Measurements from ENCODE around the gene ANKS3. TPM values are rescaled to one million over a fixed set of nuclear protein-coding genes. Genes with fewer than 3 reads are reported as not detected.

The ANKS3 gene
- total and polyA plus RNA-seq, 7 donors, result 5.2 to 15.0 (median 9.1) TPM

DNA sequence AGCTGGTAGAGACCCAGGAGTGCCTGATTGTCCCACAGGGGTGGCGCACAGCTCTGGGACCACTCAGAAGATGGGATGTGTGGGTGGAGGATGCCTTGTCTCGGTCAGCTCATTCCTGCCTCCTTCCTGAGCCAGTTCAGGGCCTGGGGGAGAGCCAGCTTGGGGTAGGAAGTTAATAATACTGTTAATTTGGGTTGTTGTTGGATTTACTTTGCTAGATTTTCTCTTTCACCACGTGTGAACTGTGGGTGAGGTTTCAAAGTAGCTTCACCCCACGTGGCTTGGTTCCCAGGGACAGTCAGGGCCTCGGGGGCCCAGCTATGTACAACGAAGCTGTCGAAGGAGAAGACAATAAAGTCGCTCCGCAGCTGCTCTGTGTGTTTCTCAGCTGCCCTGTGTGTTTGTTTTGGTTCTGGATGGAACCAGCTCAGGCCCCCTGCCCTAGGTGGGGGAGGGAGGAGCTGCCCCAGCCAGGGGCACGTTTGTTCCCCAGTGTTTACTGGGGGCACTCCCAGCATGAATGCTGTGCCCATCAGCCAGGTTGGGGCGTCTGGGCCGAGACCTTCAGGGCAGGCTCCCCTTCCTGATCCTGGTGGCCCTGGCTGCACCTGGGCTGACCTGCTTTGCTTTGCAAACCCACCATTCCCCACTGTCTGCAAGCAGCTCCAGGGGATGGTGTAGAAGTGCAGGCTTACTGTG, 38.4 kb downstream of the ANKS3 start:
- Histone ChIP-seq H3K9me3 (no peaks in the 10 kb centered on the region), H3K27me3 (ENCODE audit: insufficient read depth in 3 of 3, low read length in 2 of 3) (no peaks in the 10 kb centered on the region), H3K36me3 (ENCODE audit: insufficient read depth in 1 of 2, low read depth in 1 of 2) (peaks cover 4 to 55% of the 10 kb centered on the region in 2 donors), H3K4me3 (no peak overlapping the region), H3K4me1 (peaks cover 11% of the 10 kb centered on the region), H3K27ac (no peak overlapping the region)
- TF ChIP-seq, protein P1, sequence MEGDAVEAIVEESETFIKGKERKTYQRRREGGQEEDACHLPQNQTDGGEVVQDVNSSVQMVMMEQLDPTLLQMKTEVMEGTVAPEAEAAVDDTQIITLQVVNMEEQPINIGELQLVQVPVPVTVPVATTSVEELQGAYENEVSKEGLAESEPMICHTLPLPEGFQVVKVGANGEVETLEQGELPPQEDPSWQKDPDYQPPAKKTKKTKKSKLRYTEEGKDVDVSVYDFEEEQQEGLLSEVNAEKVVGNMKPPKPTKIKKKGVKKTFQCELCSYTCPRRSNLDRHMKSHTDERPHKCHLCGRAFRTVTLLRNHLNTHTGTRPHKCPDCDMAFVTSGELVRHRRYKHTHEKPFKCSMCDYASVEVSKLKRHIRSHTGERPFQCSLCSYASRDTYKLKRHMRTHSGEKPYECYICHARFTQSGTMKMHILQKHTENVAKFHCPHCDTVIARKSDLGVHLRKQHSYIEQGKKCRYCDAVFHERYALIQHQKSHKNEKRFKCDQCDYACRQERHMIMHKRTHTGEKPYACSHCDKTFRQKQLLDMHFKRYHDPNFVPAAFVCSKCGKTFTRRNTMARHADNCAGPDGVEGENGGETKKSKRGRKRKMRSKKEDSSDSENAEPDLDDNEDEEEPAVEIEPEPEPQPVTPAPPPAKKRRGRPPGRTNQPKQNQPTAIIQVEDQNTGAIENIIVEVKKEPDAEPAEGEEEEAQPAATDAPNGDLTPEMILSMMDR (IDR thresholded peaks at IDR 0.05), result no peak
- DNase-seq, result peak in 1 of 2 donors; percentile 19
- 54 to 63% (median 59%) methylated on average over 12 of the region's 12 CpGs for WGBS, 3 donors
- intact Hi-C loops (cut with DNase I), result loop anchor here in 1 of 2 donors (10.0 kb wide), 1 partner anchor 259 kb away; the partner anchor contains the start of gene SEC14L5
- no peak for ATAC-seq

DNA sequence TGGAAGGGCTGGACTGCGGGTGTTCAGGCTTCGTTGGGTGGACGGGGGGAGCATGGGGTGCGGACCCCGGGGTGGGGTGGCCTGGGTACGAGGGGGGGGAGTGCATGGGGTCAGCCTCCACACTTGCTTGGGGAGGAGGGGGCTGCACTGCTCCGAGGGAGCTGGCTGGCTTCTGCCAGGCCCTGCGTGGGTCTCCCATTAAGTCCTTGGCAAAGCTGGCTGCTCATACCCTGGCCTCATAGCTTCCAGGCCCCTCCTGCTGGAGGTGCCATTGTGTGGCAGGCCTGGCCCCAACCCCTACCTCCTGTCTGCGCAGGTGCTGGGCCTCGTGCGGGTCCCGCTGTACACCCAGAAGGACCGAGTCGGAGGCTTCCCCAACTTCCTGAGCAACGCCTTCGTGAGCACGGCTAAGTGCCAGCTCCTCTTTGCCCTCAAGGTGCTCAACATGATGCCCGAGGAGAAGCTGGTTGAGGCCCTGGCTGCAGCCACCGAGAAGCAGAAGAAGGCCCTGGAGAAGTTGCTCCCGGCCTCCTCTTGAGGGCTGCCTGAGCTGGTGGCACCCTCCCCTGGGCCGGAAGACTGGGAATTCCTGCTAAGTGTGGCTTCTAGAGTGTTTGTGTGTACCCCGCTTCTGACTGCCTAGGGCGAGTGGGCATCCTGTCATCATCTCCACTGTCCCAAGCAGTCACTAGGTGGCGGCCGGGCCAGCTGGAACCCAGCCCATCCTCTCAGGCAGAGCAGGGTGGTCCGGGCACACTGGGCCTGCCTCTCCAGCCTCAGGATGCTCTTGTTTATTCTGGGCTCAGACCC, 39.2 kb downstream of the ANKS3 start:
- Histone ChIP-seq H3K27me3 (ENCODE audit: insufficient read depth in 3 of 3, low read length in 2 of 3) (no peaks in the 10 kb centered on the region), H3K36me3 (ENCODE audit: insufficient read depth in 1 of 2, low read depth in 1 of 2) (peaks cover 0 to 47% of the 10 kb centered on the region in 2 donors), H3K27ac (peak overlapping the region; percentile 36), H3K4me3 (peak overlapping the region; percentile 92), H3K9me3 (no peaks in the 10 kb centered on the region), H3K4me1 (peaks cover 11% of the 10 kb centered on the region)
- WGBS, 3 donors, result 42 to 56% (median 49%) methylated on average over 24 to 26 of the region's 26 CpGs
- TF ChIP-seq, protein P1 (IDR thresholded peaks at IDR 0.05), result no peak
- intact Hi-C loops (cut with DNase I), result loop anchor here in 1 of 2 donors (10.0 kb wide), 1 partner anchor 260 kb away; the partner anchor contains the start of gene SEC14L5
- ATAC-seq (peak in 1 of 4 donors; percentile 17), DNase-seq (peak; percentile 56 to 77)

DNA sequence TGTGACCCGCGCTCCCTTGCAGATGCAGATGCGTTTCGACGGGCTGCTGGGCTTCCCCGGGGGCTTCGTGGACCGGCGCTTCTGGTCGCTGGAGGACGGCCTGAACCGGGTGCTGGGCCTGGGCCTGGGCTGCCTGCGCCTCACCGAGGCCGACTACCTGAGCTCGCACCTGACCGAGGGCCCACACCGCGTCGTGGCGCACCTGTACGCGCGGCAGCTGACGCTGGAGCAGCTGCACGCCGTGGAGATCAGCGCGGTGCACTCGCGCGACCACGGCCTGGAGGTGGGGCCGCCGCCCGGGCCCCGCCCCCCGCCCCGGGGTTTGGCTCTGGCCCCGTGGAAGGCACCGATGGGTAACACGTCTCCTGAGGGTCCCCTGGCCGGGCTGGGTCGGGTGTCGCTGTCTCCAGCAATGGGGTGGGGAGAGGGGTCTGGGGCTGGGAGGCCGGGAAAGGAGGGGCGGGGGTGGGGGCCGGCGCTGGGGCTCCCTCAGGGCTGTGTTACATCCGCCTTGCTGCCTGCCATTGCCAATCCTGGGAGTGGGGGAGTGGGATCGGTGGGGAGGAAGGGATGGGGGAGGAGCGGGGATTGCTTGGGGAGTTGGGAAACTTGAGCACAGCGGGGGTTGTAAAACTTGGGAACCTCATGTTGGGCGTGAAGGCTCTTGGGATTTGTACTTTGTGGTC, 40.0 kb downstream of the ANKS3 start:
- DNase-seq (peak; percentile 57 to 73), ATAC-seq (peak; percentile 11 to 31 (median 25))
- peaks cover 0 to 45% of the 10 kb centered on the region in 2 donors for H3K36me3 ChIP-seq (ENCODE audit: insufficient read depth in 1 of 2, low read depth in 1 of 2)
- peaks cover 11% of the 10 kb centered on the region for H3K4me1 ChIP-seq
- no peaks in the 10 kb centered on the region for H3K27me3 ChIP-seq (ENCODE audit: insufficient read depth in 3 of 3, low read length in 2 of 3)
- TF ChIP-seq, protein P1 (IDR thresholded peaks at IDR 0.05), result no peak
- intact Hi-C loops (cut with DNase I), result loop anchor here in 1 of 2 donors (10.0 kb wide), 1 partner anchor 261 kb away; the partner anchor contains the start of gene SEC14L5
- peak overlapping the region; percentile 82 for H3K27ac ChIP-seq
- peak overlapping the region; percentile 92 for H3K4me3 ChIP-seq
- H3K9me3 ChIP-seq, result no peaks in the 10 kb centered on the region
- 2 to 3% (median 3%) methylated on average over 41 to 54 of the region's 54 CpGs for WGBS, 3 donors

DNA sequence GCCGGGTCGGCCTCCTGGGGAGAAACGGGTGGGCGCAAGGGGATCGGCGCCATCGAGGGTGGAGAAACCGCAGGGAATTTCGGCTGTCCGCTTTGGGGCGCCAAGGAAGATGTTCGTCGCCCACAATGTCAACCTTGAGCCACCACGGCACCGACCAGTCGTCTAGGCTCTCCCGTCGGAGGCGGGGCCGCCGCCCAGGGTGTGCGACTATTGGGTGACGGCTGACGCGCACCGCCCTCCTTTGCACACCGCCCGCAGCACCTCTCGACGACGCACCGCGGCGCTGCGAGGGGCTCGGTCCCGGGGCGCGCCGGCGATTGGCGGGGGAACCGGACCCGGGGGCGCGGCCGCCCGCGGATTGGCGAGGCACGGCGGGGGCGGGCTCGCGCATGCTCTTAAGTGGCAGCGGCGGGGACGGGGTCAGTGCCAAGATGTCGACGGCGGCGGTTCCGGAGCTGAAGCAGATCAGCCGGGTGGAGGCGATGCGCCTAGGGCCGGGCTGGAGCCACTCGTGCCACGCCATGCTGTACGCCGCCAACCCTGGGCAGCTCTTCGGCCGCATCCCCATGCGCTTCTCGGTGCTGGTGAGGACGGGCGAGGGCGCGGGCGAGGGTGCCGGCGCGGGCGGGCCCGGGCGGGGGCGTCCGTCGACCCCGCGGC, 40.6 kb downstream of the ANKS3 start, which contains the start of gene NUDT16L1:
Gene NUDT16L1 (plus strand): TSS at position 267 of the 660 bp plus-strand sequence. CDS start 165 bp downstream, at position 432.
- peak within 1 kb of the TSS; percentile 92 for H3K4me3 ChIP-seq
- H3K27ac ChIP-seq, result peak within 1 kb of the TSS; percentile 82
- intact Hi-C loops (cut with DNase I), result loop anchor here in 1 of 2 donors (10.0 kb wide), 1 partner anchor 261 kb away; the partner anchor contains the start of gene SEC14L5
- H3K27me3 ChIP-seq (ENCODE audit: insufficient read depth in 3 of 3, low read length in 2 of 3), result no peaks in the 10 kb centered on the region
- no peaks in the 10 kb centered on the region for H3K9me3 ChIP-seq
- peaks cover 12% of the 10 kb centered on the region for H3K4me1 ChIP-seq
- WGBS, 3 donors, result 0 to 1% (median 0%) methylated on average over 50 to 91 of the region's 91 CpGs
- TF ChIP-seq, protein P1 (IDR thresholded peaks at IDR 0.05), result peak; percentile 29
- DNase-seq (peak; percentile 98), ATAC-seq (peak; percentile 89 to 93 (median 92))
- peaks cover 0 to 45% of the 10 kb centered on the region in 2 donors for H3K36me3 ChIP-seq (ENCODE audit: insufficient read depth in 1 of 2, low read depth in 1 of 2)

Data from psoas muscle (tissue), 8 donors.